Retinal pigment epithelial cell (primary cell): ENCODE results near the gene BCDIN3D.
"Not testable (repeated sequence)": the region's sequence is repeated elsewhere in the genome, so short reads cannot be mapped to it uniquely, and the experiment has no call there.

ENCODE experiments used
- DNase-seq: peaks from one replicate; pipeline ENCODE4 v3.0.0-alpha.2; 2010; ENCODE audit warnings: low read depth
- H3K4me3 ChIP-seq: 2 replicates; pipeline ENCODE4 v1.5.1; 2011; ENCODE audit warnings: mild to moderate bottlenecking, low read length, control low read depth, moderate library complexity
- TF ChIP-seq, protein P1 (sequence below): conservative IDR thresholded peaks from 2 replicates; pipeline ENCODE4 v1.5.1; 2011; ENCODE audit warnings: low read depth, low read length, control low read depth, inconsistent platforms

Gene BCDIN3D

DNA sequence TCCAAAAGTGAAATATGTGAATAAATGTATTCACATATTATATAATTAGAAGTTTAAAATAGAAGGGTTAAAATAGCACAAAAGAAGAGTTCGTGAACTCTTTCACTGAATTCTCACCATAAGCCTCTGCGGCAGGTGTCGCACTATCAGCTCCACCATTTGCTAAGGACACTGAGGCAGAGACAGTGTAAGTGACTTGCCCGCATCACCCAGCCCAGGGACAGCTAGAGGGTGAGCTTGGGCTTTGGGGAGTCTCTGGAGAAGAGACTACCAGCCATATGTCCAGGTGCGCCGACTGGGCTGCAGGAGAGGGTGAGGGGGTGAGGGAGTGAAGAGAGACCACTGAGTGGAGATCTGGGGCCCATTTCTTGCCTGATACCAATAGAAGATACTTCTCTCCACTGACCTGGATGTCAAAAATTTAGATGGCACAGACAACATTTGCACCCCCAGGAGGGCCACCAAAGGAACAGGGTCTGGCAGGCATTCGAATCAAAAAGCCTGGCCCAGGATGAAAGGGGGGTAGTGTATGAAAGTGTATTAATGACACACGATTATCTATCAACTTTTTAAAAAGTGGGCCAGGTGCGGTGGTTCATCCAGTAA, 32.3 kb upstream of the BCDIN3D start:
- TF ChIP-seq, protein P1, sequence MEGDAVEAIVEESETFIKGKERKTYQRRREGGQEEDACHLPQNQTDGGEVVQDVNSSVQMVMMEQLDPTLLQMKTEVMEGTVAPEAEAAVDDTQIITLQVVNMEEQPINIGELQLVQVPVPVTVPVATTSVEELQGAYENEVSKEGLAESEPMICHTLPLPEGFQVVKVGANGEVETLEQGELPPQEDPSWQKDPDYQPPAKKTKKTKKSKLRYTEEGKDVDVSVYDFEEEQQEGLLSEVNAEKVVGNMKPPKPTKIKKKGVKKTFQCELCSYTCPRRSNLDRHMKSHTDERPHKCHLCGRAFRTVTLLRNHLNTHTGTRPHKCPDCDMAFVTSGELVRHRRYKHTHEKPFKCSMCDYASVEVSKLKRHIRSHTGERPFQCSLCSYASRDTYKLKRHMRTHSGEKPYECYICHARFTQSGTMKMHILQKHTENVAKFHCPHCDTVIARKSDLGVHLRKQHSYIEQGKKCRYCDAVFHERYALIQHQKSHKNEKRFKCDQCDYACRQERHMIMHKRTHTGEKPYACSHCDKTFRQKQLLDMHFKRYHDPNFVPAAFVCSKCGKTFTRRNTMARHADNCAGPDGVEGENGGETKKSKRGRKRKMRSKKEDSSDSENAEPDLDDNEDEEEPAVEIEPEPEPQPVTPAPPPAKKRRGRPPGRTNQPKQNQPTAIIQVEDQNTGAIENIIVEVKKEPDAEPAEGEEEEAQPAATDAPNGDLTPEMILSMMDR, result no peak
- DNase-seq, result no peak
- H3K4me3 ChIP-seq, result no peak overlapping the region

DNA sequence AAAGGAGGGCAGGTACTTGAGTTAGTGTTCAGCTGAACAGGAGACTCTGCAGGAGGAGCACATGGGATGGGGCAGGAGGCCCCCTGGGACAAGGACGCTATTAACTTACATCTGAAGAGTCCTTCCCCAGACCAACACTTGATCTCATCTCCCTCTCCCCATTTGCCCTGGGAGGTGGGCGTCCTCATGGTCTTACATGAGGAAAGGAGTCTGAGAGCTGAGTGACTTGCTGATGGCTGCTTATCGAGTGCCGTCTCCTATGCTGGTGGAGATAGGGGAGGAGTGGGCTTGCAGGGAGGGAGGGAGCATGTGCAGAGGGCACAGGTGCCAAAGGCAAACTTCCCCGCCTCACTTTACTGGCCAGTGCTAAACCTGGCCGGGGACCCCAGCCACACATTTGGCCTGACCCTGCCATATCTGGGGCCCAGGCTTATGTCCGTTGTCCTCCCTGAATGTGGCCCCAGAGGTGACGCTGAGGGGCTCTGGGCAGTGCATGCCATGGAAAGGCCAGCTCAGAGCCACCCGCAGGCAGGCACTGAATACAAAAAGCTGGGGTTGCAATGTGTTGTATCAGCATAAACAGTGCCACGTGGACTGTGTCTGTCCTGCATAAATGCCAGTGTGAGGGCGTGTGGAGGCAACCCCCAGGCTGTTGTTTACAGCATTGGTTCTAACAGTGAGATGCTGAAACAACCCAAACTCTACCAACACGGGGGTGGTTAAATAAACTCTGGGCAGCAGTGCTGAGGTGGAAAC, 31.4 kb upstream of the BCDIN3D start:
- TF ChIP-seq, protein P1, result no peak
- DNase-seq, result peak; percentile 52
- no peak overlapping the region for H3K4me3 ChIP-seq

DNA sequence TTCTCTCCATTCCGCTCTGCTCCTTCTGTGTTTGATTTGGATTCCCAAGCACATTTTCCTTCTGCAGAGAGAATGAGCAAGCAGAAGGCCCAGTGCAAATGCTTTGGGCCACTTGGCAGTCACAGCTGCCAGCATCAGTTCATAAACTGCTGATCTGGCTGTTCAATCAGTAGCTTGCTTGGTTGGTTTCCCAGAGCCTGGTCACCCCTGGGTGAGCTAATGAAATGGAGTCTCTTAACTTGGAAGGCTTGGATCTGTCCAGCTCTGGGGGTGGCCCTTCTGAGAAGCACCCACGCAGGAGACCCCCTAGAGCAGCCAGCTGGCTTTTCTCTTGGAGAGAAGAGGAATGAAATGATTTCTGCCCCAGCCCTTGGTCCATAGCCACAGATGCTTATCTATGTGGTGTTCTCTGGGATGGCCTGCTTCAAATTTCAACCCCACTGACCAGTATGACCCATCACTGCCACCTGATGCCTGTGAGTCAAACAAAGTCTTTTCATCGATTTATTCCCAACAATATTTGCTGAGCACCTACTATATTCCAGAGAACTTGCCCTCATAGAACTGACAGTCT, 30.5 kb upstream of the BCDIN3D start:
- no peak for DNase-seq
- TF ChIP-seq, protein P1, result no peak

DNA sequence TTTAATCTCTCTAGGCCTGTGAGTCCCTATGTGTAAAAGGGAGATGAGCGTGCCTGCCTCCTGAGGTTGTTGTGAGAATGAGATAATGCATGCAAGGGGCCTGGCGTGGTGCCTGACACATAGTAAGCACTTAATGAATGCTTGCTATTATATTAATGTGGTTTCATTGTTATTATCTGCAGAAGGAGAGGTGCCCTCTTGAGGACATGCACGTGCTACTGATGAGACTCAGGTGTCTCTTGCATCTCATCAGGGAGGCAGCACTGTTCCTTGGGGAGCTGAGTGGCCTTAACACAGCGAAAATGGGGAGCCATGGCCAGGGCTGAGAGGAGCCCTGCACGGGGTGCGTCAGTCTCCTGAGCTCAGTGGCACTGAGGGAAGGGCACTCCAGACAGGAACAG, 29.9 kb upstream of the BCDIN3D start:
- no peak overlapping the region for H3K4me3 ChIP-seq
- no peak for DNase-seq
- TF ChIP-seq, protein P1, result no peak

More for the DNA sequence above, 30.5 kb upstream of the BCDIN3D start:
- no peak overlapping the region for H3K4me3 ChIP-seq

DNA sequence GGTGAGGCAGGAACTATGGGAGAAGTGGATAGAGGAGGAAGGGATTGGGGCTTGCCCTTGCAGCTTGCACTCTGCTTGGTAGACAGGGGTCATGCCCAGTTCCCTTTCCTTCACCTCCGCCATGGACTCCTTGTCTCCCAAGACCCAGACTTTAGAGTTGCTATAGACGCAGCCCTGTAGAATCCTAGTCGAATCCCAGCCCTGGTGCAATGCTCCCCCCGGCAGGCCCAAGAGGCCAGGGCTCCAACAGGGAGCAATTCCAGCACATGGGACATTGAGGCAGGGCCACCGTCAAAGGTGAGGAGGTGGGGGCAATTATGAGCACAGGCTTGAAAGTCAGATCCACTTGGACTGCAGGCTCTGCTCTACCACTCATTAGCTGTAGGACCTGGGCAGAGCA, 29.5 kb upstream of the BCDIN3D start:
- TF ChIP-seq, protein P1, result no peak
- no peak for DNase-seq
- no peak overlapping the region for H3K4me3 ChIP-seq

DNA sequence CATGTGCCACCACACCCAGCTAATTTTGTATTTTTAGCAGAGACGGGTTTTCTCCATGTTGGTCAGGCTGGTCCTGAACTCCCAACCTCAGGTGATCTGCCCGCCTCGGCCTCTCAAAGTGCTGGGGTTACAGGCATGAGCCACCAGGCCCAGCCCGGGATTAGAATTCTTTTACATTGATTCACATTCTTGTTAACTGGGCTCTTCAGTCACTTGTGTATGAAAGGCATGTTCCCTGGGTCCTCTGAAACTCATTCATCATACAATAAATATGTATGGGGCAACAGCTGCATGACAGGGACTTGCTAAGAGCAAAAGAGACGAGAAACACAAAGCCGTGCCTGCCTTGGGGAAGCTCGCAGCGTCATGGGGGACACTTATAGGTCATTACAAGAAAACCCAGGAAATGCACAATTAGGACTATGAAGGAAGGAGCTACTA, 28.9 kb upstream of the BCDIN3D start:
- peak; percentile 49 for DNase-seq
- not testable (repeated sequence) for H3K4me3 ChIP-seq

DNA sequence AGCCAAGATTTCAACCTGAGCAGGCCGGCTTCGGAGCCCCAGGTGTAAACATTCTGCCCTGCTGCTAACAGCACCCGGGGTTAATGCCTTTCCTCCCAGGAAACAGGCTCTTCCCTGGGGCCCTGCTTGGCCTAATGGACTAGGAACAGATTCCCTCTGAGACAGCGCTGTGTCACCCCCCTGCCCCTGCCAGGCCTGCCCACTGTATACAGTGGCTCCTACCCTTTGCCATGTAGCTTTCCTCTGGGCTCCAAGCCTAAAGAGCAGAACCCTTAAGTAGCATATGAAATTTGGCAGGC, 28.3 kb upstream of the BCDIN3D start:
- DNase-seq, result no peak
- H3K4me3 ChIP-seq, result no peak overlapping the region
- TF ChIP-seq, protein P1, result no peak
